BJ (cell line): Measurements from ENCODE around the gene C10orf105. TPM values are rescaled to one million over a fixed set of nuclear protein-coding genes. Genes with fewer than 3 reads are reported as not detected.

ENCODE experiments used
- CTCF ChIA-PET: fragments of 350-600 bp; formaldehyde crosslinking; extraction: SDS; loops from one replicate; lab custom pipeline; 2021; ENCODE audit warnings: antibody characterized with exemption, inconsistent platforms; lab: Yijun Ruan, JAX
- POLR2A ChIA-PET: fragments of 300-600 bp; sonication (Branson Sonifier 250); formaldehyde crosslinking; extraction: SDS; loops from one replicate; lab custom pipeline; 2021; ENCODE audit warnings: antibody characterized with exemption; lab: Charles Lee
- DNase-seq: peaks from one replicate; pipeline ENCODE4 v3.0.0-alpha.2; 2011; ENCODE audit warnings: low read depth
- H3K27me3 ChIP-seq: 2 replicates; pipeline ENCODE4 v1.6.0; 2011; ENCODE audit warnings: low read length; ENCODE audit not compliant: control insufficient read depth, insufficient read depth
- H3K36me3 ChIP-seq: 2 replicates; pipeline ENCODE4 v1.5.1; 2011; ENCODE audit warnings: low read length; ENCODE audit not compliant: control insufficient read depth, insufficient read depth
- H3K4me3 ChIP-seq: 2 replicates; pipeline ENCODE4 v1.5.1; 2011; ENCODE audit warnings: low read depth, mild to moderate bottlenecking, control low read depth, low read length
- CTCF ChIP-seq: IDR thresholded peaks from 2 replicates; pipeline ENCODE4 v1.5.1; 2011; ENCODE audit warnings: low read depth, mild to moderate bottlenecking, control low read depth, inconsistent platforms, low read length, moderate library complexity; ENCODE audit not compliant: insufficient read depth
- polyA plus RNA-seq: library from polyadenylated mRNA; depleted of rRNA; stranded (reverse); fragments of >200 nt; gene quantifications from 2 replicates; pipeline ENCODE4 v1.2.3, GENCODE V29; 2011

The C10orf105 gene
- polyA plus RNA-seq, 1 experiment, result 1.1 TPM

DNA sequence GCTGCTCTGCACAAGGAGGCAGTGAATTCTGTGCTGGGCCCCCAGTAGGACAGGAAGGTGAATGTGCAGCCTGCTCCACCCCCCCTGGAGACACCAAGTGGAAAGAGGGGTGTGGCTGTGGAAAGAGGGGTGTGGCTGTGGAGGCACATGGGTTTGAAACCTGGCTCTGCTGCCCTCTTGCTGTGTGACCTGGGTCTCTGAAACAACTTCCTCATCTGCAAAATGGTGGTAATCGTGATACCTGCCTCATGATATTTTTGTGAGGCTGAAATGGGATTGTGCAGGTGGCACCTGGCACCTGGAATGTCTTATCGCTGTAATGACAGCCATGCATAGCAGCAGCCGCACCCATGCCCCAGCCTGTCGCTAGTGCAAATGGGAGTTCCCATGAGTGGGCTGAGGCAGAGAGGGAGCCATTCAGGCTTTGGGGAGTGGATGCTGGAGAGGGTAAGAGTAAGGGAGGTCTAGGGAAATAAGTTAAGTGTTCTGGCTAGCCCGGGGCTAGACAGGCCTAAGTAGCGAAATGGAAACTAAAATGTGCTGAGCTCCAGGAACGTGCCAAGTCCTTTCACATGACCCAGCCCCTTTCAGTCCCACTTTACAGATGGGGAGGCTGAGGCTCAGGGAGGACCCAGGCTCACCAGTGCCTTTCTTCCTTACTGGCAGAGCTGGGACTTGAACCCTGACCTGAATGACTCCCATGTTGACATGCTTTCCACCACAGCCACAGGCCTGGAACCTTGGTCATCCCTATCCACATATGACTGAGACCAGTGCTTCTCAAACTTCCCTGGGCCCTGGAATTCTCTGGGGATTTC is 35.0 kb downstream of the C10orf105 start:
- H3K27me3 ChIP-seq, result peaks cover 12% of the 10 kb centered on the region
- DNase-seq, result no peak
- no peaks in the 10 kb centered on the region for H3K36me3 ChIP-seq
- ChIA-PET CTCF (interaction anchor here (3.9 to 6.1 kb wide), 2 partner anchors 12 to 13 kb away, joined by 19 to 21 read pairs; no protein-coding TSS in a partner anchor), POLR2A (no interaction called here)
- no peak overlapping the region for H3K4me3 ChIP-seq
- no peak for TF ChIP-seq CTCF

GRCh38 chr10:71683301-71683700 is 36.3 kb downstream of the C10orf105 start:
- no peak for TF ChIP-seq CTCF
- POLR2A ChIA-PET, result no interaction called here
- CTCF ChIA-PET, result interaction anchor here (6.1 kb wide), 1 partner anchor 14 kb away, joined by 21 read pairs; no protein-coding TSS in a partner anchor
- no peak for DNase-seq
- peaks cover 13% of the 10 kb centered on the region for H3K27me3 ChIP-seq
- no peak overlapping the region for H3K4me3 ChIP-seq
- no peaks in the 10 kb centered on the region for H3K36me3 ChIP-seq

- Histone ChIP-seq H3K4me3 (no peak overlapping the region), H3K36me3 (no peaks in the 10 kb centered on the region), H3K27me3 (peaks cover 19% of the 10 kb centered on the region)
- no peak for TF ChIP-seq CTCF
- ChIA-PET POLR2A (no interaction called here), CTCF (interaction anchor here (6.1 kb wide), 1 partner anchor 16 kb away, joined by 21 read pairs; no protein-coding TSS in a partner anchor)
- DNase-seq, result no peak
Measured at GRCh38 chr10:71681977-71682376, 37.6 kb downstream of the C10orf105 start.

DNA sequence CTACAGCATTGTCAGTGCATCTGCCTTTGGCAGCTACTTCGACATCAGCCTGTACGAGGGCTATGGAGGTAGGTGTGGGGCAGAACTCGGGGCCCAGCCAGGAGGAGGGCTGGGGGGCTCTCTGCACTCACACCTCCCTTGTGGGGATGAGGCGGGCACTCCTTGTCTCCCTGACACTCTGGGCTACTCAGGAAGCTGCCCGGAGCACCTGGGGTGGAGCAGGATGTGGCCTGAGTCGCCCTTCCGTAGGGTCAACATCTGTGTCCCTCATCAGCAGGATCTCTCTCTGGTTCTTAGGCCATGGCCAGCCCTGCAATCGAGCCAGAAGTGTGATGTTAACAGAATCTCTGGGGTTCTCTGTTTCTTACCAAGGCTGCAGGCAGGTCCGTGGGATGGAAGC is 40.2 kb downstream of the C10orf105 start:
- no peak overlapping the region for H3K4me3 ChIP-seq
- POLR2A ChIA-PET, result no interaction called here
- CTCF ChIA-PET, result interaction anchor here (6.1 kb wide), 1 partner anchor 18 kb away, joined by 21 read pairs; no protein-coding TSS in a partner anchor
- no peak for DNase-seq
- peaks cover 21% of the 10 kb centered on the region for H3K27me3 ChIP-seq
- no peaks in the 10 kb centered on the region for H3K36me3 ChIP-seq
- TF ChIP-seq CTCF, result no peak

DNA sequence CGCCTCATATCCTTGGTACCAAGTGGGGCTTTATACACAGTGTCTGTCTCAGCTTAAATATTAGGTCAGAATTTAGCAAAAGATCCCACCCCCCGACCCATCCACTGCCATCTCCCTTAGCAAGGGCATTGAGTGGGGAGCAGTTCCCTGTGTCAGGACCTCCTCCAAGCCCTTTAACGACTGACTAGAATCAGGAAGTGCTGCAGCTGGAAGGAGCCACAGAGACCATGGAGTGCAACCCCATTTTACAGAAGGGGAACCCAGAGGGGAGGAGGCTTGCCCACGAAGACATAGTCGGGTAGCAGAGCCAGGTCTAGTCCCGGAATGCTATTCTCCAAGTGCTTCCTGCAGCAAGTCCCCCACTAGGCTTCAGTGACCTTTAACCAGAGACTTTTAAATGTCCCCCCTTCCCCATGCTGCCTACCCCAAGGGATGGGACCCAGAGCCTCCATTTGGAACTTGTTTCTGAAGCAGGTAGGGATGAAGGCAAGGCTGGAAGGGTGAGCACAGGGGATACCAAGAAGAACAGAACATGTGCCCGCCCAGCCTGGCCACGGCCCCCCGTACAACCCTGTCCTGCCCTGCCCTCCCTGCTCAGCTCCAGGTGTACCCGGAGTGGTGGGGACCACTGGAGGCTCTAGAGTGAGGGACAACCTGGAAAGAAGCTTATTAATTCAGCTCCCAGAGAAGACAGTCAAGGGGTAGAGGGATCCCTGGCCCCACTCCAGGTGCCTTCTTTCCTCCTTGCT is 41.3 kb downstream of the C10orf105 start:
- POLR2A ChIA-PET, result no interaction called here
- no peak for DNase-seq
- CTCF ChIA-PET, result interaction anchor here (6.1 kb wide), 1 partner anchor 19 kb away, joined by 21 read pairs; no protein-coding TSS in a partner anchor
- H3K4me3 ChIP-seq, result no peak overlapping the region
- H3K27me3 ChIP-seq, result peaks cover 18% of the 10 kb centered on the region
- no peak for TF ChIP-seq CTCF
- H3K36me3 ChIP-seq, result no peaks in the 10 kb centered on the region
